ENCODE data around the gene WDR46.

GRCh38 chr6:33321227-33321626, 32.2 kb upstream of the WDR46 start:
- no peak for TF ChIP-seq CTCF (IDR thresholded peaks at IDR 0.05)
- TF ChIP-seq POLR2A (IDR thresholded peaks at IDR 0.05), result no peak

Data from heart left ventricle (tissue), 13 donors.